GM19324 (cell line): ENCODE measurements around the gene NRM.

Experiments used
- ATAC-seq: cut with Tn5 transposase; IDR thresholded peaks from one replicate; pipeline ENCODE4 v1.9.1; 2021; ENCODE audit warnings: mild to moderate bottlenecking, moderate library complexity; ENCODE audit not compliant: unreplicated experiment, low FRiP score

The NRM gene

DNA sequence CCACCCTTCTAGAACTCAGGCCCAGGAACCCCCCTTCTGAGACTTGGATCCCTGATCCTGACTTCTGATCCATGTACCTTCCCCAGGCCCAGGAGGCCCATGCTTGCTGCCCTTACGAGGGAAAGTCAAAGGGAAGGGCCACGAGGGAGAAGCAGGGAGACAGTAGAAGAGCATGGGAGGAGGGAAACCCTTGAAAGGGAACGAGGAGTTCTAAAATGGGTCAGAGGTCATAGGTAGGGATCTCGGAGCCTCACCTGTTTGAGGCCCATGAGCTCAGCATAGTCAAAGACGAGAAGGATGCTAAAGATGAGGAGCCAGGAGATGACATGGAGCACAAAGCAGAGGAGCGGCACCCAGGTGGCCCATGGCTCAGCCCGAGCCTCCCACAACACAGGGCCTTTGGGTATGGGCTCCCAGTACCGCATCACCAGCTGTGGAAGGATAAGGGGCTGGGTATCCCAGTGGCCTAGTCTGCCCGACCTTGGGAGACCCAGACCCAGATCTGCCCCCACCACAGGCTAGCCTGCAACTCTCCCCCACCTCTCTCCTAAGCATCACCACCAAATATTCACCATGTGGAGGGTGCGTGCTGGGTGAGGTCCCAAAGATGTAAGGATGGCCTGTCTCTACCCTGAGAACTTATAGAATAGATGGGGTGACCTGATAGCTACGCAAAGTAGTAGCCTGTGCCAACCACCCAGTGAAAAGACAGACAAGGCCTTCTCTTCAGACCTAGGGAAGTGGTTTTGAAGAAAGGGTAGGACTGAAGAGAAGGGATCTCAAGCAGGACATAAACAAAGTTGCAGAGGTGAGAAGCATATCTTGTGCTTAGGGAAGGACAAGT, 1.5 kb downstream of the NRM start:
- ATAC-seq, result no peak

DNA sequence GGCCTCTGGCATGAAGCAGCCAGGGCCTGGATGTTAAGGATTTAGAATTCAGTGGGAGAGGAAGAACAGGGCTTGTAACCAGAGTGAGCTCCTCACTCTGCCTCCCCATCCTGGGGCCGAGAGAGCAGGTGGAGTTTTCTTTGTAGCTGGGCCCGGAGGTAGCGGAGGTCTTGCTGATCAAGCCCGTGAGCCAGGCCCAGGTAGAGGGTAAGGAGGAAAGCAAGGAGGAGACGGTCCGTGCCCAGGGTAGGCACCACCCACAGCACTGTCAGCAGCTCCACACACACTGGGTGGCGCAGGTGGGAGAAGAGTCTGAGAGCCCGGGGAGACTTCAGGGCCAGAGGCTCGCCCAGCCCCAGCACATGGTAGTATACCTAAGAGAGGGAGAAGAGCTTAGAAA, 2.2 kb downstream of the NRM start:
- ATAC-seq, result no peak

DNA sequence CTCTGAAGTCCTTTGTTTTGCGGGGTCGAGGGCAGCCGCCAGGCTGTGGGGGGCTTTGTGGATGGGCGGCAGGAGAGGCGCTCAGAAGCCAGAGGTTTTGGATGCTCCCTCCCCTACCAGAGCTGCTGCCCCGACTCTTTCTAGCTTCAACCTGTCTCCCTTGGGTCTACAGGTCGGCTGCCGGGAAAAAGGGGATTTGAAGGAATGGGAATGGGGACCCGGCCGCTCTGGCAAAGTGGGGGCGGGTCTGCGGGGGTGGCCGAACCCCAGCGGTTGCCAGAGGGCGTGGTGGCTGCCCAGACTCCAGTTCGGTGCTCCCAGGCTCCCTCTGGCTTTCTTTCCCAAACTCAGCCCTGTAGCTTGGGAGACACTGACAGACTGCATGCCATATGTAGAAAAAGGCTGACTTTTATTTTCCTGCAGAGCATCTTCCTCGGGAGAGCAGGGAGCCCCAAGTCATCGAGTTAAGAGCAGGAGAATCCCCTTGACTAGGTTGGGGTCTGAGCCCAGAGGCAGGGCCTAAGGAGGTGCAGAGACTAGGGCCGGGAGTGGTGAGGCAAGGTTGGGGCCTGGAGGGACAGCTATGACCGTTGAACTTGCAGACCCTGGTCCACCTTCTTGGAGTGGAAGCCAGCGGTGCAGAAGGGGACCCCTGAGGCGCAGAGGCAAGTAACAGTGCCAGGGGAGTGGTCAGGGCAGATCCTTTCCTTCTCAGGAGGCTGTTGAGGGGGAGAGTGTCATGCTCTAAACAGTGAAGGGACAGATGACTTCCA, 2.9 kb downstream of the NRM start:
- no peak for ATAC-seq

DNA sequence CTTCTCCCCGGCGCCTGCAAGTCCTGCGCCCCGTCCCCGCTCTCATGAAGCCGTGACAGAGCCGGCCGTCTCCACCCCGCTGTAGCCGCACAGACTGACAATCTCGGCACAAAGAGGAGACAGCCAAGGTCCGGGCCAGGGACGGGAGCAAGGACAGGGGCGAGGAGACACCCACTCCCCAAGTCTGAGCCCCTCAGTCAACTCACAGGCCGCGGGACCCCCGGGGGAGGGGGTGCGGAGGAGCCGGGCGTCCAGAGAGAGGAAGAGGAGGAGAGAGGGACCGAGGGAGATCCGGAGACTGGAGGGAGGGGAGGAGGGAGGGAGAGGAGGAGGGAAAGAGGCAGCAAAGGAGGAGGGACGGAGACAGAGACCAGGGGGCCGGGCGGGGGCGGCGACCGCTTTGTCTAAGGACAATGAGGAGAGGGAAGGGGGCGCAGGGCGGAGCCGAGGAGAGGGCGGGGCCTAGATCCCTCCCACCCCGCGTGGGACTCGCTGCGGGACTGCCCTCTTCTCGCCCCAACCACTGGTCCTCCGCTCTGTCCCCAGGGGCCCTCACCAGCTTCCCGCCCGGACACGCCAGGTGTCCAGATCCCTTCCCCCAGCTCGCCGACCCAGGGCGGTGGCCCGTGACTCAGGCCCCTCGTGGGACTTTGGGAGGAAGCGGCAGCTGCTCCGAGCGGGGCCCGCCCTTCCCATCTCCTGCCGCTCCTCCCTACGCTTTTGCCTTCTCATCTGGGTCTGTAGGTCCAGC, 3.7 kb downstream of the NRM start:
- peak; percentile 41 for ATAC-seq

DNA sequence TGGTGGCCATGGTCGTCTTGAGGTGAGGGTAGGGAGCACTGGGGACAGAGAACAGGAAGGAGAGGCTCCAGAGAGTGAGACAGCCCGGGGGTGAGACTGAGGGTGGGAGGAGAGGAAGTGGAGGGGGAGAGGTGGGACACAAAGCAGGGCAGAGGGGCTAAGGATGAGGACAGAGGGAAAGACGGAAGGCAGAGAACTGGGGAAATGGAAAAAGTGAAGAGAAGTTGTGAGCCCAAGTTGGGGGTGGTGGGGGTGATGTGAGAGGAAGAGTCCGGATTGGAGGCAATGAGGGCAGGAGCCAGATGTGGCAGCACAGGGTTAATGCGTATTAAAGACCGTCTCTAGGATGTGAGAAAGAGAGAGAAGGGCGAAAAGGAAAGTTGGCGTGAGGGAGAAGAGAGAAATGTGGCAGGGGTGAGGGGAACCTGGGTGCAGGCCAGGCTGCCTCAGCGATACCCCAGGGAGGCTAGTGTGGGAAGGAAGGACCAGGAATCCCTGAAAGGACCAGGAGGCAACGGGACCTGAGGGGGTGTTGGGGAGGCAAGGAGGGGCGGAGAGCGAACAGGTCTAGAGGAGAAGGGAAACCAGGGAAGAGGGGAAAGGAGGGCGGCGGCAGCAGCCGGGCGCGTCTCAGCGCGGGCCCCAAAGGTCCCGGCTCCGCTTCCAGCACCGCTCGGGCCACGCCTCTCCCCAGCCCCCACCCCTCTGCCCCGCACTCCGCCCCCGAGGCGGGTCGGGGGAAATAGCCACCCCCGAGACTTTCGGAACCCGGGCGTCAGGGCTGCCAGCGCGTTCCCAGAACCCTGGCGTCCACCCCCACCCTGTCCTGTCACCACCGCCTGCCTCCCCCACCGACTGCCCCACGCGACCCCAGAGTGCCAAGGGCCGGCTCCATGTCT, 4.5 kb downstream of the NRM start, which contains the start of gene PPP1R18:
PPP1R18 (minus strand) TSS at position 637 of the 899 bp plus-strand sequence; CDS start at position 10, 627 bp downstream.
- ATAC-seq, result peak; percentile 30

DNA sequence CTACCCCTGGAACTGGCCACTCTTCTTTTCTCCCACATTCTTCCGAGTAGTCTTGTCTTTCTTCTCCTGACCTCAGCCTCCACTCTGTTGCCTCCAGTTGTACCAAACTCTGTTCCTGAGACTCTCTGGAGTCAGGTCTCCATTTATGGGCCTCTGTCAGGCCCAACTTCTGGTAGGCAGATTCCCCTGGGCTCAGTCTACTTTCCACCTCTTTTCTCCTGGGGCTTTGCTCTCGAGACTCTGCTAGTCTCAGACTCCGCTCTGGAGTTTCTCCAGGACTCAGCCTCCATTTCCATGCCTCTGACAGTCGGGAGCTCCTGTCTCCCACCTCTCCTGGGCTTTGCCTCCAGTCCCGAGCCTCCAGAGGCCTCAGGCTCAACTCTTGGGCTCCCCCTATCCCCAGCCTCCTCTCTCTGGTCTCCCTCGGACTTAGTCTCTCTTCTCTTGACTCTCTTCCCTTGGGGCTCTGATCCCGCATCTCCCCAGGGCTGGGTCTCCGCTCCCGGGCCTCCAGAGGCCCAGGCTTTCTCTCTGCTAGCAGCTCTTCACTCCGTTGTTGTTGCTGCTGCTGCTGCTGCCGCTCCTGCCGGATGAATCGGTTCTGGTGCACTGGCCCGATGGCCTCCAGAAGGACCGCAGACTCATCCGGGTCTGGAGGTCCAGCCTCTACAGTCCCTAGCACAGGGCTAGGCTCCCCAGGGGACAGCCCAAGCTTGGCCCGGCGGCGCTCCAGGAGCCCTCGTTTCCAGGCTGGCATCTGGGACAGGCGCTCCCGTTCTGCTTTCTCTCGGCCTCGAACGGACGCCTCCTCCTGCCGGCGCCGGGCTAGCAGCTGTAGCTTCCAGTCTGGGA, 5.4 kb downstream of the NRM start:
- no peak for ATAC-seq

DNA sequence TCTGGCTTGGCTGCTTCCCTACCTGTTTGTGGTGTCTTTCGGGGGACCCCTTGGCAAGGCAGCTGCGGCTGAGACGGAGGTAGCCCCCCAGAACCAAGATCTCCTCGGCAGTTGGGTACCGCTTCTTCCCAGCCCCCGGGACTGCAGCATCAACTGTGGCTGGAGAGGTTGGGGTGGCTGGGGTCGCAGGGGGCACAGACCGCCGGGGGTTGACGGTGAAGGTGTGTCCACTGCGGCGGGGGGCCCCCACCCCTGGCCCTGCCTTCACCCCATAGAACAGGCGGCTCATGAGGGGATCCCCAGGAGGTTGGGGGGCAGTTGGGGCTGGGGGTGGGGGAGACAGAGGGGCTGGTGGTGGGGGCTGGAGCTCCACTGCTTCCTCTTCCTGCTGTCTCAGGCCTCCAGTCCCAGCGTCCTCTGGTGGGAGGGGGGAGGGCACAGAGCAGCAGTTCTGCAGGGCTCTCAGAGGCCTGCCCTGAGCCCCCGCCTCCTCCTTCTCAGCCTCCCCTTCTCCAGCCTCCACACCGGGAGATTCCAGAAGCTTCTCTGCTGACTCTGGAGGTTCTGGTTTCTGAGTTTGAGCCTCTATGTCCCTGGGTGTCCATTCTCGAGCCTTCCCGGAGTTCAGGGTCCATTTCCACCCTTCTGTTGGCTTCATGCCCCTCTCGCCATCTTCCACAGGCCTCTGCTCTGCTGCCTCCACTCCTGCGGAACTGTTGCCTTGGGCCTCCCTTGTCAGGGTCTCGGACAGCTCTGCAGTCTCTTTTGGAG, 6.2 kb downstream of the NRM start:
- no peak for ATAC-seq

DNA sequence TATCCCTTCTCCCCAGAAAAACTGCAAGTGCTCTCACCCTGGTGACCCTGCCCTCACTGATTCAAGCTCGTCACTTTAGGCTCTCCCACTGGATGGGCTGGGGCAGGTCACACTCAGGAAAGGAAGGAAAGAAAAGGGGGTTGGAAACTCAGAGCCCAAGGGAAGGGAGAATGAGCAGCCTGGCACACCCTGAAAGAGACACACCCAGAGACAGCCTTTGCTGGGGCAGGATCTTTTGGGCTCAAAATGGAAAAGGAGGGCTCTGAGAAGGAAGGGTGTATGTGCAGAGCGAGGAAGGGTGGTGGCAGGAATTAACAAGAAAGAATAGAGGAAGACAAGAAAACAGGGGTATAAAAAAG, 6.8 kb downstream of the NRM start:
- no peak for ATAC-seq

DNA sequence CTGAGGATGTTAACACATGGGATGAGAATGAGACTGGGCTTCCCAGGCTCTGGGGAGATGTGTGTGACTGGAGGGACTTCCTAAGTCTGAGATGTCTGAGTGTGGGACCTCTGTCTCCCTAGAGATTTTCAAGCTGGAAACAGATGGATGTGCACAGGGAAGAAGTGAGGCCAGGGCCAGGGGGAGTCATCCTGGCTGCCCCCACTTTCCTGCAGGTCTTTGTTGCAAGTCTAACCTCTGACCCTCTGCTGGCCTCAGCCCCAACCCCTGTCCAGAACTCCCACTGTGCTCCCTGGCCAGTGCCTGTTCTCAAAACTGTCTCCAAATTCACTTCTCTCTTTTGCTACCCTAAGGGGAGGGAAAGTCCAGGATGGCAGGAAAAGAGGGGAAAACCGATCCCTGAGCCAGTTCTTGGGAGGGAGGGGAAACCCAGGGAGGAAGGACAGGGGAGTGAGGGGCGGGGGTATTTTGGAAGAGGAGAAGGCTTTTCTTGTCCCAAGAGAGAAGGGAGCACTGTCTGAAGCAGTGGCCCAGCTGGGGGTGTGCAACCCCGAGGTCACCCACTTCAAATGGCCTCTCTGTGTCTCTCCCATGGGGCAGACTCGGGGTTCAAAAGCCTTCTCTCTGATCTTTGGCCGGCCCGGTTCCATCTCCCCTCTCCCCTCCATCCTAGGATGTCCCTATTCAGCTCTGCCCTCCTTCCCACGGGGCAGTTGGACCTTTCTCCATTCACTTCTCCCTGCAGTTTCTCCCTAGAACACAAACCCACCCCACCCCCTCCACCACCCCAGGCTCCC, 7.4 kb downstream of the NRM start:
- no peak for ATAC-seq

DNA sequence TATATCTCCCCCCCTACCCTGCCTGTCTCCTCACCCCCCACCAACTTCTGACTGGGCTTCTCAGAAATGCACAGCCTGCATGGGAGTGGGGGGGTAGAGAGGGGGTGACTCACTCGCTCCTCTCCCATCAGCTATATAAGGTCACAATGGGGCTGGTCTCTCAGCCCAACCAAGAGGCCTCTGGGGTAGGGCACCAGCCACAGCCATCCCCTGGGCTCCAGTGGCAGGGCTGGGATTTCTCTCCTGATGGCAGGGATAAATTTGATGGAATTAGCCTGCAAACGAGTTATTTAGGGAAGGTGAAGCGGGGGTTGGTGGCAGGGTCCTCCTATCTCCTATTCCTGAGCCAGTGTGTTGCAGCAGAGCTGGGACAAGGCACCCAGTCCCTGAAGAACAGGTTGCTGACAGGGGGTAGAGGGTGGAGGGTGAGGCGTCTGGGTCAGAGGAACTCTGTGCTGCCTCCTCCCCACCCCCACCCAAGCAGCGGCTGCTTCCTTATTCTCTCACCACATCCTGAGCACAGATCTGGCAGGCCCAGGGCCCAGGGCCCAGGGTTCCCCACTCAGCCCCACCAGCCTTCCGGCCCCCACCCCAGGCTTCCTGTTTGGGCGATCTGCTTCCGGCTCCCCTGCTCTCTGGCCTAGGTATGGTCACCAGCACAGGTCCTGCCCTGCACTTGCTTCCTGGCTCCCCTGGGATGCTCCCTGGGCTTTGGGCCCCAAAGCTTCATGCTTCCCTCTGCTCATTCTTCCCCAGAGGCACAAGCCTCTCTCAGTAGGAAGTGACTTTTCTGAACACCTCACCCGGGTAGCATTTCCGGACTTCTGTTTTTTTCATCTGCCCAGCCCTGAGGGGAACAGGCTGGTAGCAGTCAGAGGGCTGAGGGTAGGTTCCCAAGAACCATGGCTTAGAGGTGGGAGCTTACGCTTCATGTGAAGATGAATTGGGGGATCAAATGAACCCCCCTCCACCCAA, 8.4 kb downstream of the NRM start:
- ATAC-seq, result peak; percentile 51

DNA sequence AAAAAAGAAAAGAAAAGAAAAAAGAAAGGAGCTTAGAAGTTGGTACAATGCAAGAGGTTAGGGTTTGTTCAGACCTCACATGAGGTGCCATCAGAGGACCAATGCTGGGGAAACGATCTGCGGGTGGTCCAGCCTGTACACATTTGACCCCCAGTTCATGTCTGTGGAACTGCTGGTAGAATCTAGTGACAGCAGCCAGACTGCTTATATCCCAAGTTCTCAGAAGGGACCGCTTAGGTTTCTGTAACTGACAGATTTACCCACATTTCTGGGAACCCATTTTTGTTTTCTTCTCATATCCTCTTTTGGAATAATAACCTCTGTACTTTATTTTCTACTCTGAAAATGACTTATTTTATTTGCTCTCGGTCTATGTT, 9.0 kb downstream of the NRM start:
- no peak for ATAC-seq

DNA sequence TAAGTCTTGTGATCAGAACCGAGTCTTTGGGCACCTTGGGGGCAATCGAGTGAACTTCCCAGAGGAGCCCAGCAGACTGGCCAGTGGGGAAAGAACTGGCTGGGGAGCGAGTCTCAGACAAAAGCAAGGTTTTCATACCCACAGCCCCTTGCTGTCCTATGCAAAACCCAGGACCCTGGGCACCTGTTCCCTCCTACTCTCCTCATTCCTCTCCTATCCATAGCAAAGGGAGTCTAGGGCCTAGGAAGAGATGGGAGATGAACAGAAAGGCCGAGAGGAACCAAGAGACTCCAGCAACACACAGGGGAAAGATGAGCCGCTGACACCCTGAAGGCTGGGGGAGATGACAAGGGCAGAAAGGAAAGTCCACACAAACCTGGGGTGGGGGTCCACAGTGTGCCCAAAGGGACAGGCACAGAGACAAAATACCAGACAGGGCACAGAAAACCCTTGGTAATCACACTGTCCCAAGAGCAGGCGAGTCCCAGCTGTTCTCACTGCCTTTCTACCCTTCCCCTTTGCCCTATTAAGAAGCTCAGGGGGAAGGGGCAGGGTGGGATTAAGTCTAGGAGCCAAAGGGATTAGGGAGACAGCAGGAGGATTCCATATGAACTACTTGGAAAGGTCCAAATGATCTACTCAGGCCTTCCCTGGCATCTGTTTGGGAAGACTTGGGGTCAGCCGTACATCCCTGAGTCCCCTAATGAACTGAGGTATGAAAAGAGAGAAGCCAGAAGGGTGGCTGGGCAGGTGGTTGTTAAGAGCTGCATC, 10.8 kb downstream of the NRM start:
- ATAC-seq, result no peak

DNA sequence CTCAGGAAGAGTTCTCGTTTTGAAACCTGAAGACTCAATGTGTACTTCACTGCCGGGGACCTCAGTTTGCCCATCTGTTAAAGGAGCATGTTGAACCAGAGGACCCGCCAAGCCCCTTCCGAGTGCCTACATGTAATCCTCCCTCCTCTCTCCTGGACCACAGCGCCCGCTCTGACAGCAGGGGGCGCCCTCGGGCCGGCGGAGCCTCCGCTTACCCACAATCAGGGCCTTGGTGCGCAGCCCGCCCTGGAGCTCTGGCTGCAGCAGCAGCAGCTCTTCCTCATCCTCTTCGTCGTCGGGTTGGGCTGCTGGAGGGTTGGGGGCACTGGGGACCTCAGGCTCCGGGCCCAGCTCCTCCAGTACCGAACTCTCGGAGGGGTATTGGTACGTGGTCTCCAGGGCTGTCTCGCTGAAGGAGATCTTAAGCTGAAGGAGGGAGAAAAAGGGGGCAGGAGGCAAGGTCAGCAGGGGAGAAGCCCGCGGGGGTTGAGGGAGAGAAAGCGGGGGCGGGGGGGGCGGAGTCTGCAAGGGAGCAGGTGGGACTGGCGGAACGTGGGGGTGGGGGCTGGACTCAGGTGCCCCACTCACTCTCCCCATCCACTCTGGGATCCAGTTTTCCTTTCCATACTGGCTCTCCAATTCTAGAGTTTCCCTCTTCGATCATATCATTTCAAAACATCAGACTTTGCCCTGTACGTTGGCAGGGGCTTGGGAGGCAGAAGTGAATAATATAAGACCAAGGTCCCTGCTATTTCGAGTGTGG, 11.6 kb downstream of the NRM start:
- ATAC-seq, result peak; percentile 39

DNA sequence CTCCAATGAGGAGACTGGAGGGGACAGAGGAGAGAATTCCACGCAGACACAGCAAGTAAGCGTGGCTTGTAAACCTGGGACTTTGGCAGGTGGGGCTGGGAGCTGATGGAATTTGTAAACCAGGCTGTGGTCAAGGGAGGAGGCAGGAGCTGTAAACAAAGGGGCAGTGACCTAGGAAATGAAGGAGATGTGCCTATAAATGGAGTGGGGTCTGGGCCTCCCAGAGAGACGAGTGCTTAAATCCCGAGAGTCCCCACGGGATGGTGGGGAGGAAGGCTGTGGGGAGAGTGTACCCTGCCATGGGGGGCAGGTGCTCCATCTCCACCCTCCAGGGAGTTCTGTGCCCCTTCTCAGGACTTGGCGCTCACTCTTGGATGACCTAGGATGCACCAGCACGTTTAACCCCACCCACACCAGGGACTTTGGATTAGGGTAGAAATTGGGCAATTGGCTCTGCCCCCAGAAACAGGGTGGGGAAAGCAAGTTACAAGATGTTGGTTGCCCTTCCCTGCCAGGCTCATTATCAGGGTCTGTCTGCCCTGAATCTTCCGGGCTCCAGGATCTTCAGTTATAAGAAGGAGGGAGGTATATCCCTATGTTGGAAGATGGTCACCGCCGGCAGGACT, 14.0 kb downstream of the NRM start:
- no peak for ATAC-seq
